Ishikawa (cell line): ENCODE data around the gene PDE8A.

Source experiments
- CEBPB ChIP-seq: IDR thresholded peaks from 2 replicates; pipeline ENCODE4 v1.6.1; 2012
- CREB1 ChIP-seq: IDR thresholded peaks from 2 replicates; pipeline ENCODE4 v1.6.1; 2012; ENCODE audit warnings: low read depth
- EGR1 ChIP-seq: IDR thresholded peaks from 2 replicates; pipeline ENCODE4 v1.6.1; 2012
- EP300 ChIP-seq: IDR thresholded peaks from 2 replicates; pipeline ENCODE4 v1.6.1; 2012; ENCODE audit warnings: borderline replicate concordance
- FOXM1 ChIP-seq: IDR thresholded peaks from 2 replicates; pipeline ENCODE4 v1.6.1; 2012; ENCODE audit warnings: low read depth, borderline replicate concordance
- MAX ChIP-seq: IDR thresholded peaks from 2 replicates; pipeline ENCODE4 v1.6.1; 2012
- NFIC ChIP-seq: IDR thresholded peaks from 2 replicates; pipeline ENCODE4 v1.6.1; 2012
- RAD21 ChIP-seq: IDR thresholded peaks from 2 replicates; pipeline ENCODE4 v1.6.1; 2012; ENCODE audit warnings: low read depth
- REST ChIP-seq: IDR thresholded peaks from 2 replicates; pipeline ENCODE4 v1.6.1; 2012; ENCODE audit warnings: low read depth, mild to moderate bottlenecking
- TAF1 ChIP-seq: IDR thresholded peaks from 2 replicates; pipeline ENCODE4 v1.6.1; 2012; ENCODE audit warnings: low read depth, mild to moderate bottlenecking
- TCF12 ChIP-seq: IDR thresholded peaks from 2 replicates; pipeline ENCODE4 v1.6.1; 2012; ENCODE audit warnings: low read depth
- TEAD4 ChIP-seq: IDR thresholded peaks from 2 replicates; pipeline ENCODE4 v1.6.1; 2012
- USF1 ChIP-seq: IDR thresholded peaks from 2 replicates; pipeline ENCODE4 v1.6.1; 2012
- YY1 ChIP-seq: IDR thresholded peaks from 2 replicates; pipeline ENCODE4 v1.6.1; 2012; ENCODE audit warnings: low read depth
- ZBTB7A ChIP-seq: IDR thresholded peaks from 2 replicates; pipeline ENCODE4 v1.6.1; 2012; ENCODE audit warnings: low read depth

The PDE8A gene

GRCh38 chr15:85006201-85006600 lies 24.5 kb downstream of the PDE8A start:
- TF ChIP-seq TEAD4 (no peak), REST (no peak), USF1 (no peak), YY1 (no peak), CREB1 (no peak), TCF12 (no peak), RAD21 (no peak), EP300 (no peak), TAF1 (no peak), MAX (no peak), ZBTB7A (no peak), EGR1 (no peak), CEBPB (no peak), FOXM1 (no peak), NFIC (no peak)

- TF ChIP-seq ZBTB7A = no peak
- TF ChIP-seq NFIC = no peak
- TF ChIP-seq TAF1 = no peak
- TF ChIP-seq MAX = no peak
- TF ChIP-seq CEBPB = no peak
- TF ChIP-seq TEAD4 = no peak
- TF ChIP-seq EP300 = no peak
- no peak for TF ChIP-seq FOXM1
- no peak for TF ChIP-seq YY1
- no peak for TF ChIP-seq CREB1
- no peak for TF ChIP-seq TCF12
- TF ChIP-seq REST = no peak
- no peak for TF ChIP-seq RAD21
- TF ChIP-seq USF1 = no peak
These were observed 25.0 kb downstream of the PDE8A start for GRCh38 chr15:85006655-85007054.

GRCh38 chr15:85007137-85007536 lies 25.5 kb downstream of the PDE8A start:
- TF ChIP-seq NFIC = no peak
- TF ChIP-seq CEBPB = no peak
- TF ChIP-seq TEAD4 = no peak
- no peak for TF ChIP-seq CREB1
- no peak for TF ChIP-seq EP300
- TF ChIP-seq EGR1 = no peak
- no peak for TF ChIP-seq RAD21
- TF ChIP-seq TAF1 = no peak
- no peak for TF ChIP-seq REST
- no peak for TF ChIP-seq FOXM1

GRCh38 chr15:85007741-85008397 lies 26.2 kb downstream of the PDE8A start:
- no peak for TF ChIP-seq FOXM1
- TF ChIP-seq NFIC = no peak
- no peak for TF ChIP-seq CEBPB
- no peak for TF ChIP-seq EP300
- no peak for TF ChIP-seq TAF1
- no peak for TF ChIP-seq EGR1
- no peak for TF ChIP-seq CREB1
- TF ChIP-seq REST = no peak
